Measurements from ENCODE around the gene PSEN2.

The PSEN2 gene

DNA sequence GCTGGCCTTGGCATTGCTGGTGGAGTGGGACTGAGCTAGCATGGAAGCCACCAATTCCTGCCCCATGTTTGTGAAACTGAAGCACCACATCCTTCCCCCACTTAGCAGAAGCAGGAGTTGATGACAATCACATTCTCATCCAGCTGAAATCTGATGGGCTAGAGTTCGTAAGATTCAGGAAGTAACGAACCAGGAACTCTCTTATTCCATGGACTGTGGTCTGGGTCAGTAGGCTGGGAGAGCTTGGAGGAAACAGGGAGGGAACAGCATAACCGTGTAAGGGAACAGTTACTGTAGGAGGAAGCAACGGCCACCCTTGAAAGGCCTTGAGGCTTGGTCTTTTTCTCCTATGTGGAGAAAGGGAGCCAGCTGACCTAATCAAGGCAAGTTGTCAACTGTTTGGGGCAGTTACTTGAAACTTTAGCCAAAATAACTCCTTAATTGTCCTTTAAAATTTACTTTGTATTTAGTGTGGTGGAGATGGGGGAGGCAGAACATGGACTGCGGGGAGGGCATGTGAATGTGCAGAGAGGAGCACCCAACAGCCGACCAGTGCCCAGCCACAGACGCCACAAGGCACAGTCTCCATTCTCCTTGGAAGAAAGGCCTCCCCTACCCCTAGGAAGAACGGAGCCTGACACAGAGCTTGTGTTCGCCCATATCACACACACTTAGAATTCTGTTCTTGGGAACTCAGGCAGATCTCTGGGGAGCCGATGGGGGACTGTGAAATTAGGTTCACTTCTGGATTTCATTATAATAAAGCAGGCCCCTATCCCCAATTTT lies 67.7 kb downstream of the PSEN2 start:
- Histone ChIP-seq H3K9ac (ENCODE audit: low read depth, low read length) (peak overlapping the region; percentile 89; the same call in 1 of the 2 replicates), H3K36me3 (ENCODE audit: insufficient read depth, low read length) (no peaks in the 10 kb centered on the region), H3K9me3 (ENCODE audit: control insufficient read depth, insufficient read depth, low read length) (no peaks in the 10 kb centered on the region), H3K4me1 (ENCODE audit: insufficient read depth, low read length) (peaks cover 9% of the 10 kb centered on the region)

DNA sequence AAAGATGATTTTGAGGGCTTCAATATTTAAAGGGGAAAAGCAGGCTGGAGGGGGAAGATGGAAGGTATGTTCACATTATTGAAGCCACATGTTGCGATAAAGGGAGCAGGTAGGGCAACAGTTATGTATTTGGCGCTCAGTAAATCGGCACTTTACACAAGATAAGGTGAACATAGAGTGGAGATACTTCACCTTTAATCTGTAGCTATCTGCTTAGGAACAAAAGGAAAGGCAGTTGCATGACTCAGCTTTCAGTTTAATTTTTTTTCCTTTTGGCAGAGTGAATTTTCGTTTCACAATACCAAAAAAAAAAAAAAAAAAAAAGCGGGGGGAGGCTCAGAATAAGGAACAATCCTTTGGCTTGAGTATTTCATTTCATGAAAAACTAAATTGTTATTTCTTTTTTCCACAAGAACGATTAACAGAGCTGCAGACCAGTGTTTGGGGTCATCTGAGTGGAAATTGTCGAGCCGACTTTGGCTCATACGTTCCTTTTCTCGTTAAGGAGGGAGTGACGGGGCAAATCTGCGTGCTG lies 68.6 kb downstream of the PSEN2 start:
- peaks cover 9% of the 10 kb centered on the region for H3K4me1 ChIP-seq (ENCODE audit: insufficient read depth, low read length)
- no peaks in the 10 kb centered on the region for H3K36me3 ChIP-seq (ENCODE audit: insufficient read depth, low read length)
- no peaks in the 10 kb centered on the region for H3K9me3 ChIP-seq (ENCODE audit: control insufficient read depth, insufficient read depth, low read length)
- H3K9ac ChIP-seq (ENCODE audit: low read depth, low read length), result peak overlapping the region; percentile 89

DNA sequence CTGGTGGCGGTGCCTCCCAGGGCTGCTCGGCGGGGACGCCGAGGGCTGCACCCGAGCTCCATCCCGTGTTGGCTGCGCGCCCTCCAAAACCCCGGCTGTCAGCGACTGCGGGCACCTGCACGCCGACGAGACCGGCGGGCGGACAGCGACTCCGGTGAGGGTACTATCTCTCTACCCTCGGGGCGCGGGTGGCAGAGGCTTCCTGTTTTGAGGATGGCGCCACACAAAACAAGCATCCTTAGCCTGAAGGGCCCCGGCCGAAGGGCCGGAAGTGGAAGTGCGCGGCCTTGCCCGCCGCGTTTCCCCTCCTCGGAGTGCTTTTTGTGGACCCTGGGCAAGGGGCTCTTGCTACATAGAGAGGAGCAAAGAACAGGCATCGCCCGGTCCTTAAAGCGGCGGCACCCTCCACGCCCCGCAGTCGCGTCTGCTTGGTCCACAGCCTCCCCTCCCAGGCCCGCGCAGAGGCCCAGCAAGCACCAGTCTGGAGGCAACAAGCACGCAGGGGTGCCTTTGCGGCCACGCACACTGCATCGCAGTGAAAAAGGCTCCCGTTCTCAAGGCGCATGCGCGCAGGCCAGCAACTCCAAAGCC lies 69.1 kb downstream of the PSEN2 start:
- peaks cover 9% of the 10 kb centered on the region for H3K4me1 ChIP-seq (ENCODE audit: insufficient read depth, low read length)
- peak overlapping the region; percentile 89 for H3K9ac ChIP-seq (ENCODE audit: low read depth, low read length)
- no peaks in the 10 kb centered on the region for H3K9me3 ChIP-seq (ENCODE audit: control insufficient read depth, insufficient read depth, low read length)
- no peaks in the 10 kb centered on the region for H3K36me3 ChIP-seq (ENCODE audit: insufficient read depth, low read length)

DNA sequence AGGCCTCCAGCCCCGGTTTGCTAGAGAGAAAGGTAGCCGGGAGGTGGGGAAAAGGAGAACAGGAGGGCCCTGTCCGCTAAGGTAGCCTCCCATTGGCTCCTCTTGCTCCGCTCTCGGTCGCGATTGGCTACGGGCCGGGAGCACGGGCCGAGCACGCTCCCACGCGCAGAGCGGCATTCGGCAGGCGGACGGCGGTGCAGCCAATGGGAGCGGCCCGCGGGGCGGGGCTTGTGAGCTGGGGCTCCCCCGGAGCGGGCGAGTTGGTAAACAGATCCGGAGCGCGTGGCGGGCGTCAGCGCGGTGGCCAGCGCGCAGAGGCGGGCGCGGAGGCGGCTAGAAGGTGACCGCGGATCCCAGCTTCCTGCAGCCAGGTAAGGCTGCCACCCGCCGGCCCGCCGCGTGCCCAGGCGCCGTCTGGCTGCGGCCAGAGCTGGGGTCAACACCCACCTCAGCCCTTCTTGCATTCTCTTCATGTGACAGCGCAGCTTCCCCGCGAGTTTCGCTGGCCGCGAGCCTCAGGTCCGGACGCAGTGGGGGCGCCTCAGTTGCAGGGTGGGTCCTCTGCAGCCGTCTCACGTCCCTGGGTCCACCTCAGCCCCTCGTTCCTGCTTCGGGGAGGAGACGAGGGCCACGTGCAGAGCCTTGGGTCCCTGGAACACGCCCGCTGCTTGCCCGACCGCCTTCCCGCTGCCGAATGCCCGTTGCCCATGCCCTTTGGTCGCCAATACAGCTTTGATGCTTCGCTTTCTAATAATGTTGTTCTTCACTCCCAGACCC lies 69.8 kb downstream of the PSEN2 start, which contains the start of gene COQ8A:
TSS of gene COQ8A (plus strand) at position 266 of the 777 bp plus-strand sequence. CDS start 21,092 bp downstream, outside the sequence.
- Histone ChIP-seq H3K4me1 (ENCODE audit: insufficient read depth, low read length) (peaks cover 12% of the 10 kb centered on the region), H3K36me3 (ENCODE audit: insufficient read depth, low read length) (no peaks in the 10 kb centered on the region), H3K9me3 (ENCODE audit: control insufficient read depth, insufficient read depth, low read length) (no peaks in the 10 kb centered on the region), H3K9ac (ENCODE audit: low read depth, low read length) (peak within 1 kb of the TSS; percentile 89)

DNA sequence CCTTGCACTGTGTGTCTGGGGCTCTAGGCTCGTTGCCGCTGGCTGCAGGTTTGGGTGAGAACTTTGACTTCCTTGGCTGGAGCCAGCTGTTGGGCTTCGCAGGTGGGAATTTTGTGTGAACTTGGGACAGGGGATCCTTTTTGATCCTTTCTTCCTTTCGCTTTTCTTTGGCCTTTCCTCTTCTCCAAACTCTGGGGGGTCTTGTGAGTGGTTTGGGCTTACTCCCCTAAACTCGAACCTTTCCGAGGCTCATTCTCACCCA lies 70.3 kb downstream of the PSEN2 start:
- Histone ChIP-seq H3K9ac (ENCODE audit: low read depth, low read length) (peak overlapping the region; percentile 68), H3K4me1 (ENCODE audit: insufficient read depth, low read length) (peaks cover 17% of the 10 kb centered on the region), H3K36me3 (ENCODE audit: insufficient read depth, low read length) (no peaks in the 10 kb centered on the region), H3K9me3 (ENCODE audit: control insufficient read depth, insufficient read depth, low read length) (no peaks in the 10 kb centered on the region)

DNA sequence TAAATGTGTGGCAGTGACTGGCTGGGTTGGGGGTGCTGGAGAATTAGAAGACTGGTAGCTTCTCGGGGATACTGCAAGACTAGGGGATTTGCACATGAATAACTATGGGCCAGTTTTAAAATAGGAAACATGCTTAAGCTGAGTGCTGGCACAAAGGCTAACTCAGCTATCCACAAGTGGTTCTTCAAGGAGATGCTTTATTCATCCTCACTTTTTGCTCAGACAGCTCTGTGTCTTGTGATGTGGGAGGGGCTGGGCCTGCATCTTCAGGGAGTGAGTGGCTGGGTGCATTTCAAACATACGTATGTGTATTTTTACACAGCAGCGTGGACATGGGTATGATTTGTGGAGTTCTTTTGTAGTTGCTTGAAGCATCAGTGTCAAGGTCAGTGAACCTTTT lies 72.0 kb downstream of the PSEN2 start:
- Histone ChIP-seq H3K9me3 (ENCODE audit: control insufficient read depth, insufficient read depth, low read length) (no peaks in the 10 kb centered on the region), H3K4me1 (ENCODE audit: insufficient read depth, low read length) (peaks cover 21% of the 10 kb centered on the region), H3K9ac (ENCODE audit: low read depth, low read length) (no peak overlapping the region)

DNA sequence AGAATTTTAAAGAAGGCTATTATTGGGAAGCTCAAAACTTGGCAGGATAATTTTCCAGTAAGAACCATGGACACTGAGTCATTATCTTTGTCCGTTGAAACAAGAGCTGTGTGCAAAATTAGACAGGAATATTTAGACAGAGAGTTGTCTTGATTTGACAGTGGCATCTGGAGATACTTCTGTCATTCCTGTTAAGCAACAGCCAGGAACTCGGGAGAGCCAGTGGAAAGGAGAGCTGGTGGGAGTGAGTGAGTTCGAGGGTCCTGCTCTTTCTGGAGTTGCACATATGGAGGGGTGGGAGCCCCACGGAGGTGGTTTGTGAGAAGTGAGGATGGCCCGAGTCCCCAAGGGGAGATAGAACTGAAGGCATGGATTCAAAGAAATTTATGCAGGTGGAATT lies 72.7 kb downstream of the PSEN2 start:
- Histone ChIP-seq H3K36me3 (ENCODE audit: insufficient read depth, low read length) (no peaks in the 10 kb centered on the region), H3K9ac (ENCODE audit: low read depth, low read length) (no peak overlapping the region), H3K9me3 (ENCODE audit: control insufficient read depth, insufficient read depth, low read length) (no peaks in the 10 kb centered on the region), H3K4me1 (ENCODE audit: insufficient read depth, low read length) (peaks cover 21% of the 10 kb centered on the region)

More for the DNA sequence above, 72.0 kb downstream of the PSEN2 start:
- H3K36me3 ChIP-seq (ENCODE audit: insufficient read depth, low read length), result no peaks in the 10 kb centered on the region

DNA sequence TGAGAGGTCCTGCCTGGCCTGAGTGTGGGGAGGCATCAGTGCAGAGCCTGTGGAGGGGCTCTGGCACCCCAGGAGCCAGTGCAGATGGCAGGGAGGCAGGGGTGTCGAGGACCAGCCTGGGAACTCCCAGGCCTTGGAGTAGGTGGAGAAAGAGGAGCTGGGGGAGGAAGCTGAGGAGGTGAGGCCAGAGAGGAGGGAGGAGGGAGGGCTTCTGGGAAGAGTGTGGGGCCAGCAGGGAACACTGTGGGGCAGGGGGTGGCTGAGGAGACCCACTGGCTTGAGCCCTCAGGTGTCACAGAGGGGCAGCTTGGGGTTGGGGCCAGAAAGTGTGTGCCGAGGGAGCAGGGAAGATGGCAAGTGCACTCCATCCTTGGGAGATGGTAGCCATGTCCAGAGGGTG lies 73.5 kb downstream of the PSEN2 start:
- peaks cover 17% of the 10 kb centered on the region for H3K4me1 ChIP-seq (ENCODE audit: insufficient read depth, low read length)
- no peaks in the 10 kb centered on the region for H3K36me3 ChIP-seq (ENCODE audit: insufficient read depth, low read length)
- H3K9ac ChIP-seq (ENCODE audit: low read depth, low read length), result no peak overlapping the region
- no peaks in the 10 kb centered on the region for H3K9me3 ChIP-seq (ENCODE audit: control insufficient read depth, insufficient read depth, low read length)

DNA sequence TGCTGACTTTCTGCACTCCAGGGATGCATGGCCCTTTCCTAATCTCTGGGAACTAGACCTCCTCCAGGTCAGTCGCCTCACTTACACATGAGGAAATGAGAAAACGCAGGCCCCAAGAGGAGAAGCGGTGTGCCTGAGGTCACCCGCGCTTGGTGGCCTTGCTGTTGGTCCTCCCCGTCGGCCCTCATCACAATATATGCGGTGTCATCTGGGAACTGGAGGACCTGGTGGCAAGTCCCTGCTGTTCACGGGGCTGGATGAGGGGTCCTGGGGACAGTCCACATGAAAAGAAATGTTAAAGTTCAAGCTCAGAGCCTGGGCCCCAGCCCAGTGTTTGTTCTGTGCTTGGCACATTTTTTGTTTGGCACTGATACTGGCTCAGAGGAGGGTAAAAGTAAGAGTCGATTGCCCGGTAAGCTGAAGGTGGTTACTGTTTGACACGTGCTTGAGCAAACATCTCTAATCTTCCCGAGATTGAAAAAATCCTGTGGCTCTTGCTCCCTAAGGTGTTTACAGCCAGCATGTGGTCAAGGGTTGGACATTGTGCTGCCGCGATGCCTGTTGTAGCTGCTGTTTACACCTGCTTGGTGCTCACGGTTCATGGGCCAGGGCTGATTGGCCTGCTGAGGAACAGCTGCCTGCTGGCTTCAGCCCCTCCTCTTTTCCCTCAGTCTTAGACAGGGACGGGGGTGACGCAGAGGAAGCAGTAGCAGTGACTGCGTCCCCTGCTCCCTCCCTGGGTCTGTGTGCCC lies 74.9 kb downstream of the PSEN2 start:
- no peaks in the 10 kb centered on the region for H3K36me3 ChIP-seq (ENCODE audit: insufficient read depth, low read length)
- H3K4me1 ChIP-seq (ENCODE audit: insufficient read depth, low read length), result peaks cover 16% of the 10 kb centered on the region
- H3K9ac ChIP-seq (ENCODE audit: low read depth, low read length), result peak overlapping the region; percentile 11; the same call in 1 of the 2 replicates
- H3K9me3 ChIP-seq (ENCODE audit: control insufficient read depth, insufficient read depth, low read length), result no peaks in the 10 kb centered on the region
